ENCODE results near the gene DNAJC5G.

GRCh38 chr2:27313882-27314645 lies 38.8 kb downstream of the DNAJC5G start:
- TF ChIP-seq CTCF (IDR thresholded peaks at IDR 0.05; ENCODE audit: low read length) = no peak
- no peak for TF ChIP-seq EZH2phosphoT487 (IDR thresholded peaks at IDR 0.05; ENCODE audit: low read length)
